Esophagus squamous epithelium (tissue), 4 donors: ENCODE results near the gene CREB5.

Experiments
- POLR2A ChIP-seq, 4 donors: fragments of 450-650 bp; IDR thresholded peaks; one replicate each; pipeline ENCODE4 v1.6.1; 2017; ENCODE audit warnings: antibody characterized with exemption in 4 of 4, mild to moderate bottlenecking in 4 of 4, moderate library complexity in 3 of 4
- TF ChIP-seq, protein P1 (sequence below), 6 experiments: fragments of 450-650 bp in 4 of 6; fragments of 200-600 bp in 2 of 6; sonication (generic) in 2 of 6; IDR thresholded peaks; one replicate each; pipeline ENCODE4 v1.5.1; 2016 to 2019; ENCODE audit warnings: antibody characterized with exemption in 6 of 6, mild to moderate bottlenecking in 4 of 6, moderate library complexity in 4 of 6

DNA sequence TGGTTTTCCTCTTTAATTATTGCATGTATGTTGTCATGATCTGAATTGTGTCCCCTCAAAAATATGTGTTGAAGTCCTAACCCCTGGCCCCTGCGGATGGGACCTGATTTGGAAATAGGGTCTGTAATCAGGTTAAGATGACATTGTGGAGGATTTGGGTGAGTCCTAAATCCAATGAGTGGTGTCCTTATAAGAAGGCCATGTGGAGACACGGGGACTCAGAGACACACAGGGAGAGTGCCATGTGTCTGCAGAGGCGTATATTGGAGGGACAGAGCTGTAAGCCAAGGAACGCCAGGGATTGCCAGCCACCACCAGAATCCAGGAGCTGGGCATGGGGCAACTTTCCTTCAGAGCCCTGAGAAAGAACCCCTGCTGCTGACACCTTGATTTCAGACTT, 171.9 kb downstream of the CREB5 start:
- TF ChIP-seq, protein P1, sequence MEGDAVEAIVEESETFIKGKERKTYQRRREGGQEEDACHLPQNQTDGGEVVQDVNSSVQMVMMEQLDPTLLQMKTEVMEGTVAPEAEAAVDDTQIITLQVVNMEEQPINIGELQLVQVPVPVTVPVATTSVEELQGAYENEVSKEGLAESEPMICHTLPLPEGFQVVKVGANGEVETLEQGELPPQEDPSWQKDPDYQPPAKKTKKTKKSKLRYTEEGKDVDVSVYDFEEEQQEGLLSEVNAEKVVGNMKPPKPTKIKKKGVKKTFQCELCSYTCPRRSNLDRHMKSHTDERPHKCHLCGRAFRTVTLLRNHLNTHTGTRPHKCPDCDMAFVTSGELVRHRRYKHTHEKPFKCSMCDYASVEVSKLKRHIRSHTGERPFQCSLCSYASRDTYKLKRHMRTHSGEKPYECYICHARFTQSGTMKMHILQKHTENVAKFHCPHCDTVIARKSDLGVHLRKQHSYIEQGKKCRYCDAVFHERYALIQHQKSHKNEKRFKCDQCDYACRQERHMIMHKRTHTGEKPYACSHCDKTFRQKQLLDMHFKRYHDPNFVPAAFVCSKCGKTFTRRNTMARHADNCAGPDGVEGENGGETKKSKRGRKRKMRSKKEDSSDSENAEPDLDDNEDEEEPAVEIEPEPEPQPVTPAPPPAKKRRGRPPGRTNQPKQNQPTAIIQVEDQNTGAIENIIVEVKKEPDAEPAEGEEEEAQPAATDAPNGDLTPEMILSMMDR (IDR thresholded peaks at IDR 0.05) = no peak
- TF ChIP-seq POLR2A (IDR thresholded peaks at IDR 0.05) = no peak
